Activated CD4-positive, alpha-beta T cell treated with anti-CD3 and anti-CD28 coated beads, Interleukin-2, amount 10 ng/mL, durations not matched to agents 7 days and 5 days (primary cell): ENCODE data around the gene TBC1D23. TPM values are rescaled to one million over a fixed set of nuclear protein-coding genes. Genes with fewer than 3 reads are reported as not detected.
"Not testable (repeated sequence)": the region's sequence is repeated elsewhere in the genome, so short reads cannot be mapped to it uniquely, and the experiment has no call there.

ENCODE experiments used
- CTCF ChIA-PET: fragments of 350-600 bp; sonication (Branson Sonifier 250); formaldehyde crosslinking; loops from one replicate; lab custom pipeline; 2021; ENCODE audit warnings: antibody characterized with exemption; lab: Charles Lee
- POLR2A ChIA-PET: fragments of 350-600 bp; sonication (Branson Sonifier 250); formaldehyde crosslinking; loops from one replicate; lab custom pipeline; 2021; ENCODE audit warnings: antibody characterized with exemption; lab: Charles Lee
- DNase-seq: peaks from one replicate; pipeline ENCODE4 v3.0.0-alpha.2; 2020
- H3K27ac Mint-ChIP-seq: one replicate; pipeline ENCODE4 v1.8.0; 2021; ENCODE audit warnings: mild to moderate bottlenecking, moderate library complexity, mixed read lengths
- H3K27me3 Mint-ChIP-seq: one replicate; pipeline ENCODE4 v1.8.0; 2021; ENCODE audit warnings: mixed read lengths
- H3K36me3 Mint-ChIP-seq: one replicate; pipeline ENCODE4 v1.8.0; 2021; ENCODE audit warnings: low read depth, mixed read lengths
- H3K4me1 Mint-ChIP-seq: one replicate; pipeline ENCODE4 v1.8.0; 2021; ENCODE audit warnings: mixed read lengths
- H3K4me3 Mint-ChIP-seq: one replicate; pipeline ENCODE4 v1.8.0; 2021; ENCODE audit warnings: mild to moderate bottlenecking, moderate library complexity, mixed read lengths
- H3K9me3 Mint-ChIP-seq: one replicate; pipeline ENCODE4 v1.8.0; 2021; ENCODE audit warnings: mixed read lengths
- total RNA-seq, 2 experiments: library from RNA; stranded (reverse); gene quantifications; one replicate each; pipeline ENCODE4 v1.2.3, GENCODE V29; 2021

TBC1D23 gene
- total RNA-seq, 2 experiments from 2014 or later = 28.2 to 28.6 TPM

GRCh38 chr3:100339786-100340185 is 79.0 kb downstream of the TBC1D23 start:
- Mint-ChIP-seq H3K36me3 (peaks cover 40% of the 10 kb centered on the region), H3K9me3 (no peaks in the 10 kb centered on the region), H3K27me3 (no peaks in the 10 kb centered on the region), H3K27ac (no peak overlapping the region), H3K4me3 (no peak overlapping the region), H3K4me1 (peaks cover 36% of the 10 kb centered on the region)
- CTCF ChIA-PET = interaction anchor here (0.5 kb wide), 1 partner anchor 54 kb away, joined by 5 read pairs; no protein-coding TSS in a partner anchor
- POLR2A ChIA-PET = no interaction called here
- no peak for DNase-seq

DNA sequence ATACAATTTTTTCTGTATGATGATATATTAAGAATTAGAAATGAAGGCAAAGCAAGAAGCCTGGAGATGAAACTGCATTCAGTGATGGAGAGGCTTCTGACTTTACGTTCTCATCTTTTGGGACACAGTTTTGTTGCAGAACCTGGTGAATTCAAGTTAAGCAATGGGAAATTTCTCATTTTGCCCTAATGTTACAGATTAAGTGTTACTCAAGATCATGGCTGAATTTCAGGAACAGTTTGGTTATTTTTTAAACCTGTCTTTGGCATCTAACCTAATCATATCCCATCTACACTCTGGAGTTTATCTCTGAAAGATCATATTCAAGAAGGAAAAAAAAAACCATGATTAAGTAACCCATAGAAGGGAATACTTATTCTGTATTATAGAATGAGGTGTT is 79.7 kb downstream of the TBC1D23 start:
- DNase-seq = no peak
- Mint-ChIP-seq H3K27ac (no peak overlapping the region), H3K4me1 (peaks cover 33% of the 10 kb centered on the region), H3K9me3 (no peaks in the 10 kb centered on the region), H3K4me3 (no peak overlapping the region), H3K27me3 (no peaks in the 10 kb centered on the region), H3K36me3 (peaks cover 44% of the 10 kb centered on the region)
- ChIA-PET POLR2A (no interaction called here), CTCF (interaction anchor here (0.5 kb wide), 1 partner anchor 53 kb away, joined by 5 read pairs; no protein-coding TSS in a partner anchor)

- Mint-ChIP-seq H3K36me3 (peaks cover 73% of the 10 kb centered on the region), H3K4me3 (no peak overlapping the region), H3K27ac (no peak overlapping the region), H3K4me1 (peaks cover 12% of the 10 kb centered on the region), H3K27me3 (no peaks in the 10 kb centered on the region), H3K9me3 (peaks cover 4% of the 10 kb centered on the region)
- no peak for DNase-seq
- CTCF ChIA-PET = interaction anchor here (0.6 to 1.6 kb wide), 5 partner anchors 10 to 1004 kb away, joined by 3 to 4 read pairs (median 3); no protein-coding TSS in a partner anchor
- POLR2A ChIA-PET = no interaction called here
These were observed 87.9 kb downstream of the TBC1D23 start for GRCh38 chr3:100348727-100349126.

DNA sequence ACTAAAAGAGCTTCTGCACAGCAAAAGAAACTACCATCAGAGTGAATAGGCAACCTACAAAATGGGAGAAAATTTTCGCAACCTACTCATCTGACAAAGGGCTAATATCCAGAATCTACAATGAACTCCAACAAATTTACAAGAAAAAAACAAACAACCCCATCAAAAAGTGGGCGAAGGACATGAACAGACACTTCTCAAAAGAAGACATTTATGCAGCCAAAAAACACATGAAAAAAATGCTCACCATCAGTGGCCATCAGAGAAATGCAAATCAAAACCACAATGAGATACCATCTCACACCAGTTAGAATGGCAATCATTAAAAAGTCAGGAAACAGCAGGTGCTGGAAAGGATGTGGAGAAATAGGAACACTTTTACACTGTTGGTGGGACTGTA is 91.0 kb downstream of the TBC1D23 start:
- DNase-seq, H3K4me1 Mint-ChIP-seq, CTCF ChIA-PET, POLR2A ChIA-PET, H3K9me3 Mint-ChIP-seq, H3K27me3 Mint-ChIP-seq, H3K27ac Mint-ChIP-seq, H3K4me3 Mint-ChIP-seq: not testable (repeated sequence)
- H3K36me3 Mint-ChIP-seq = peaks cover 63% of the 10 kb centered on the region

DNA sequence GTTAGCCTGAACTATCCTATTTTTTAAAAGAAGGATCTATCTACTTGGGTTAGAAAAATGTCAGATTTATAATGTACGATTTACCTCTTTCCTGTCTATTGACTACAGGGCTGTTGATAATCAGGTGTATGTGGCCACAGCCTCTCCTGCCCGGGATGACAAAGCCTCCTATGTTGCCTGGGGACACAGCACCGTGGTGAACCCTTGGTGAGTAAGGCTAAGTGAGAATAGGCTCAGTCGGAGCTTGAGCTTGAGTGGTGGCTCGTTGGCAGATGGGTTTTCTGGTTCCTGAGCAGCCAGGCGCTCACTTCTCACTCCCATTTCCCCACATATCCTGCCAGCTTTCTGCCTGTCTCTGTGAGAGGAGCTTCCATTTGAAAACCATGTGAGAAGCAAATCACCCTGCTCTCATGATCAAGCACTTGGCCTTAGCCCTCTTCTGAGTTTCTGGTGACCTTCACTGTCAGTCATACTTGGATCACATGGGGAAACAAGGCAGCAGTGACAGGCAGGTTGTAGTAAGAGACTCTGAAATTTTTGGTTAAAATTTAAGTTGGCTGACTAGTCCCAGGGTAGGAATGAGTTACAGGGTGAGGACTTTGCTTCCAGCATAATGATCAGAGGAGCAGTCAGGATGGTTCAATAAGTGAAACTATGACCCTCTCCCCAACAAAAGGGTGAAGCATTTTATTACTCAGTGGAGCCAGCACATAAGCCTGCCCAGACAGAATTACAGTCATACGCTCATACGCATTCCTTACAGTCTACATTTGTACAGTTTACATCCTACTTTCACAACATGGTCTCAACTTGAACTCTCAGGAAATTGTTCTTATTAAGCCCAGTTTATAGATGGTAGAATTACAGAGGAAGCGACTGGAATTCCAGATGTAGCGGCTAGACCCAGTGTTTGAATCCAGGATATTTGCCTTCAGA is 91.8 kb downstream of the TBC1D23 start:
- Mint-ChIP-seq H3K27ac (no peak overlapping the region), H3K4me3 (no peak overlapping the region), H3K9me3 (peaks cover 4% of the 10 kb centered on the region), H3K36me3 (peaks cover 61% of the 10 kb centered on the region), H3K4me1 (no peaks in the 10 kb centered on the region), H3K27me3 (no peaks in the 10 kb centered on the region)
- ChIA-PET CTCF (no interaction called here), POLR2A (no interaction called here)
- no peak for DNase-seq

- no peak overlapping the region for H3K27ac Mint-ChIP-seq
- ChIA-PET POLR2A (no interaction called here), CTCF (interaction anchor here (0.9 to 1.4 kb wide), 3 partner anchors 9 to 20 kb away, joined by 3 to 6 read pairs (median 4); partner anchors contain the start of gene NIT2)
- H3K4me3 Mint-ChIP-seq = no peak overlapping the region
- H3K36me3 Mint-ChIP-seq = peaks cover 59% of the 10 kb centered on the region
- peaks cover 4% of the 10 kb centered on the region for H3K9me3 Mint-ChIP-seq
- no peaks in the 10 kb centered on the region for H3K27me3 Mint-ChIP-seq
- DNase-seq = no peak
- no peaks in the 10 kb centered on the region for H3K4me1 Mint-ChIP-seq
These were observed 94.1 kb downstream of the TBC1D23 start for GRCh38 chr3:100354850-100355249.

DNA sequence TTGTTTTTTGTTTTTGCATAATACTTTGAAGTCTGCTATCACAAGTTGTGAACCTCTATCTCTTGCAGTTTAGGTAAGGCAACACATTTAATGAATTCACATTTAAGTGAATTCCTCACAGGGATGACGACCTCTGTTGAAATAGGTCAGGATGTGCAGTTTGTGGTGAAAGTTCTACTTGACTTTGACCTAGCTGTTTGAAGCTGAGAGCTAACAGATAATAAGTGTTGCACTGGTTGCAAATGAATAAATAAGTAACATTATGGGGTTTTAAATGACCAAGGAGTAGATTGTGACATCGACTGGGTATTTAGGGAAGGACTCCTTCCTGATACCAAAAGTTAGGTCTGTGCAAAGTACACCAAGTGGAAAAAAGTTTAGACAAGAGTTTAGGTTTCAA is 97.6 kb downstream of the TBC1D23 start:
- POLR2A ChIA-PET = no interaction called here
- Mint-ChIP-seq H3K27me3 (no peaks in the 10 kb centered on the region), H3K36me3 (peaks cover 65% of the 10 kb centered on the region), H3K9me3 (peaks cover 2% of the 10 kb centered on the region), H3K4me1 (no peaks in the 10 kb centered on the region), H3K4me3 (no peak overlapping the region), H3K27ac (no peak overlapping the region)
- no peak for DNase-seq
- CTCF ChIA-PET = no interaction called here

GRCh38 chr3:100359035-100359434 is 98.2 kb downstream of the TBC1D23 start:
- peaks cover 2% of the 10 kb centered on the region for H3K9me3 Mint-ChIP-seq
- ChIA-PET POLR2A (no interaction called here), CTCF (interaction anchor here (0.9 to 1.1 kb wide), 2 partner anchors 13 to 27 kb away, joined by 3 read pairs; no protein-coding TSS in a partner anchor)
- H3K27ac Mint-ChIP-seq = peak overlapping the region; percentile 5
- no peak overlapping the region for H3K4me3 Mint-ChIP-seq
- peaks cover 67% of the 10 kb centered on the region for H3K36me3 Mint-ChIP-seq
- no peaks in the 10 kb centered on the region for H3K27me3 Mint-ChIP-seq
- DNase-seq = no peak
- no peaks in the 10 kb centered on the region for H3K4me1 Mint-ChIP-seq

DNA sequence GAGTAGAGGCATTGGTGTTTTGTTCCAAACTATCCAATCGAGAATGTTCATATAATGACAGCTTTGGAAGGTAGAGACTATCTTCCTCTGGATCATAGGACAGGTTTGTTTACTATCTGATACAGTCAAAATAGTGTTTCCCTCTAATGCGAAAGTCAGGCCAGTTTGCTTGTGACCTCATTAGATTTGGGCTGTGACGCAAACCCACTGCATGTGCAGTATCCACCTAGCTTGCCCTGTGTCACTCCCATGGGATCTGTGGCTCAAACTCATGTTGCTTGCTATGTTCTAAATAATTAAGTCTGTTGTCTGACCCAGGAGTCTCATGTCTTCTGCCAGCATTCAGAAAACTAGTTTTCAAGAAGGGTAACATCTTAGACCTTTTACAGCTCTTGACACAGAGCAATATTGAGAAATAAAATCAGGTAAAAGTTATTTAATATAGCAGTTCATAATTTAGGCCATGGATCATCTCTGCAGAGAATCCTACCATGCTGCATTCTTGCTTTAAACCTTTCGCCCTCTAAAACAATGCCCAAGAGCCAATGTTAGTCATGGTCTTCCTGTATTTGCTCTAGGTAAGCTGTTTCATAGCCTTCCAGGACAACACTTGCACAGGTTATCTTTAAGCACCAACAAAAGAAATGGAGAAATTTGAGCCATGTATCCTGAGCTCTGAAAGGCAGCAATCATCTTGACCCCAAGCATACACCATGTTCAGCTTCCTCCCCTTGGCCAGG is 100.1 kb downstream of the TBC1D23 start:
- CTCF ChIA-PET = interaction anchor here (1.0 kb wide), 1 partner anchor 18 kb away, joined by 4 read pairs; no protein-coding TSS in a partner anchor
- Mint-ChIP-seq H3K9me3 (peaks cover 2% of the 10 kb centered on the region), H3K4me3 (no peak overlapping the region), H3K27ac (no peak overlapping the region), H3K4me1 (peaks cover 6% of the 10 kb centered on the region), H3K36me3 (peaks cover 71% of the 10 kb centered on the region), H3K27me3 (no peaks in the 10 kb centered on the region)
- POLR2A ChIA-PET = no interaction called here
- no peak for DNase-seq

- H3K9me3 Mint-ChIP-seq = peaks cover 2% of the 10 kb centered on the region
- no peak overlapping the region for H3K4me3 Mint-ChIP-seq
- no peak overlapping the region for H3K27ac Mint-ChIP-seq
- no peaks in the 10 kb centered on the region for H3K27me3 Mint-ChIP-seq
- DNase-seq = no peak
- POLR2A ChIA-PET = no interaction called here
- CTCF ChIA-PET = no interaction called here
- peaks cover 69% of the 10 kb centered on the region for H3K36me3 Mint-ChIP-seq
- H3K4me1 Mint-ChIP-seq = peaks cover 6% of the 10 kb centered on the region
These were observed 101.1 kb downstream of the TBC1D23 start for GRCh38 chr3:100361897-100362296.

- ChIA-PET CTCF (interaction anchor here (0.9 to 2.4 kb wide), 4 partner anchors 9 to 15 kb away, joined by 3 to 7 read pairs (median 4); no protein-coding TSS in a partner anchor), POLR2A (no interaction called here)
- Mint-ChIP-seq H3K27ac (no peak overlapping the region), H3K4me1 (peaks cover 6% of the 10 kb centered on the region), H3K4me3 (no peak overlapping the region), H3K27me3 (no peaks in the 10 kb centered on the region), H3K9me3 (peaks cover 2% of the 10 kb centered on the region), H3K36me3 (peaks cover 73% of the 10 kb centered on the region)
- DNase-seq = no peak
These were observed 103.6 kb downstream of the TBC1D23 start for GRCh38 chr3:100364421-100364820.

DNA sequence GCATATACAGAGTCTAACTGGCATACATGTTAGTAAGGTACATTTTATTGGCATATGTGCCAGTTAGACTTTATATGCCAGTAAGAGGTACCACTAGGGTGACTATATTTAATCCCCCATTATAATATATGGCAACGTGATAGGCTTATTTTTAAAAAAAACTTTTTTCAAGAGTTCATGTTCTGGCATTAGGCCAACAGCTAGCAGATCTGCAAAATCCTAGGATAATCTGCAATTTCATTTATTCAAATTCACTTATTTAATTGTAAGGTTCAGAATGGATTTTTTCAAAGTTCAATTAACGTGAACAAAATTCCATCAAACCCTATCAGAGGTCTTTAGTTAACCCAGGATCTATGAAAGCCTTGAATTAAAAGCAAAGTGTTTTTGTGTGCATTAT is 105.6 kb downstream of the TBC1D23 start:
- H3K27ac Mint-ChIP-seq = no peak overlapping the region
- peaks cover 2% of the 10 kb centered on the region for H3K9me3 Mint-ChIP-seq
- H3K36me3 Mint-ChIP-seq = peaks cover 65% of the 10 kb centered on the region
- peaks cover 6% of the 10 kb centered on the region for H3K4me1 Mint-ChIP-seq
- H3K4me3 Mint-ChIP-seq = no peak overlapping the region
- H3K27me3 Mint-ChIP-seq = no peaks in the 10 kb centered on the region
- ChIA-PET POLR2A (no interaction called here), CTCF (interaction anchor here (0.7 to 1.4 kb wide), 2 partner anchors 14 to 302 kb away, joined by 3 read pairs; no protein-coding TSS in a partner anchor)
- no peak for DNase-seq
